Activated gamma-delta T cell (primary cell): ENCODE measurements around the gene PRR23B.

ENCODE experiments used
- DNase-seq: peaks from one replicate; lab custom pipeline; 2025; lab: John Stamatoyannopoulos, UW

The PRR23B gene

GRCh38 chr3:138974462-138974861 lies 46.3 kb downstream of the PRR23B start:
- DNase-seq = no peak

- no peak for DNase-seq
Observed at GRCh38 chr3:138972941-138973340, 47.8 kb downstream of the PRR23B start.

GRCh38 chr3:138971766-138972320 lies 48.9 kb downstream of the PRR23B start:
- no peak for DNase-seq
